Measurements from ENCODE around the gene DZIP1.

DZIP1 gene

DNA sequence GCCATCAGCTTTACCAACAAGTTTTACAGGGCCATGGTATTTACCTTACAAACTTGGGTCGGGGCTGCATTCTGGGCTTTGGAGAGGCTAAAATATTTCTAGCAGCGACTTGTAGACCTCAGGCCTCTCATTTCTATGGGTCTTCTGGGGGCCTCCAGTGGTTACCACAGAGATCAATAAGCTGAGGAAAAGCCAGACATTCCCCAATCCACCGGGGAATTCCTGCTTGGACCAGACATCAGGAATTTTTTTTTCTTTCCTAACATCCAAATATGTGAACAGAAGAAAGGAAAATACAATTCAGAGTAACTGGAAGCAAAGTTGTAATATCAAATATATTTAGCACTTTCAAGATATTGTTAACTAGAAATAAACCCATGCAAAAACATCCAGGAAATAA, 1.5 kb downstream of the DZIP1 start:
- DNase-seq (ENCODE audit: low spot score): no peak

DNA sequence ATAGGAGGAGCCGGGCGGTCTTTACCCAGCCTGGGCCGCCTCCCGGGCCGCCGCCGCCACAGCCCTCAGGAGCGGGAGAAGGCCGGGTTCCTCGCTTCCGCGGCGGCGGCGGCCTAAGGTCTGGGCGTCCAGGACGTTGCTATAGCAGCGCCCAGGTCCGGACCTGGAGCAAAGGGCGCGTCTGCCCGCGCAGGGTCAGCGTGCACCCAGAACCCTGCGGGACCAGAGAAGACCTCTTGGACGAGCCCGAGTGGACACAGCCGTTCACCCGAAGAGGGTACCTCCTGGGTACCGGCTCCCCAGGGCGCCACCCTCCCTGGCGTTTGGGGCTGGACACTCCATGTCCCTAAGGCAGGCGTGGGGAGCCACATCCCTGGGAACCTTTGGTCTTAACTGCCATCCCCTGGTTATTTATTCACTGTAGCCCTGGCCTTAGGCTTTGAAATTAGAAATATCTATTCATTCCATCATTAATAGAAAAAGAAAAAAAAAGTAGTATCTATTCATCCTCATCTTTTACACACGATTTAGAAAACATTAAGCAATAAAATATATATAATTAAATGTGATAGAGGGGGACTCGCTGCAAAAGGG, 2.4 kb downstream of the DZIP1 start:
- DNase-seq (ENCODE audit: low spot score): peak; percentile 56

GRCh38 chr13:95641291-95642027, 3.0 kb downstream of the DZIP1 start:
- peak; percentile 69 for DNase-seq (ENCODE audit: low spot score)

DNA sequence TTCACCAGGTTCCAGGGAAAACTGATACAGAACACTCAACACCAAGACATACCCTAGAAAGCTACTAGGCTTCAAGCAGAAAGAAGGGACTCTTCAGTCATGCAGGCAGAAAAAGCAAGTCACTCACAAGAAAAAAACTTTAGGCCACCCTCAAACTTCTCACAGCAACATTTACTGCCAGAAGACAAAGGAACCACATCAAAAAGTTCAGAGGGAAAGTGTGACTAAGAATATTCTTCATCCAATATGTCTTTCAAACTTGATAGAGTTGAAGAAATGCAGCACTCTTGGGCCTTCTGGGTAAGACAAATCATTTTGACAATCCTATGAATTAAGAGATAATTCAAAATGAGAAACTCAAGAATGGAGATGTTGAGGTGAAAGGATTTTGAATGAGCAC, 7.7 kb downstream of the DZIP1 start:
- DNase-seq (ENCODE audit: low spot score): no peak

DNA sequence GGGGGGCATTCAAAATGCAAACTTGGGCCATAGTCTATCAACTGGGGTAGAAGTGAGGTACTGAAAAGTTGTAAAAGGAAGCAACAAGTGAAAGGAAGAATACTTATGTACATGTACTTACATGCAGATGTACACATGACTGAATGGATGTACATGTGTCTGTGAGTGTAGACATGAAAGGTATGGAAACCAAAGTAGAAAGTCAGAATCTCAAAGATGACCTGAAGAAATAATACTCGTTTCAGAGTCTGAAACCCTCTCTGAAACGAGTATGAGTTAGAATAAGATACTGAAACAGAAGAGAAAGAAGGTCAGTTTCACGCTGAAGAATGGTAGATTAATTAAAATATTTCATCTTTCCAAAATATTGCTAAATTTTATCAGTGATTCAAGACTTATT, 13.9 kb downstream of the DZIP1 start:
- DNase-seq (ENCODE audit: low spot score): no peak

GRCh38 chr13:95629071-95629470, 15.4 kb downstream of the DZIP1 start:
- DNase-seq (ENCODE audit: low spot score): no peak

GRCh38 chr13:95628488-95628887, 16.0 kb downstream of the DZIP1 start:
- DNase-seq (ENCODE audit: low spot score): no peak

DNA sequence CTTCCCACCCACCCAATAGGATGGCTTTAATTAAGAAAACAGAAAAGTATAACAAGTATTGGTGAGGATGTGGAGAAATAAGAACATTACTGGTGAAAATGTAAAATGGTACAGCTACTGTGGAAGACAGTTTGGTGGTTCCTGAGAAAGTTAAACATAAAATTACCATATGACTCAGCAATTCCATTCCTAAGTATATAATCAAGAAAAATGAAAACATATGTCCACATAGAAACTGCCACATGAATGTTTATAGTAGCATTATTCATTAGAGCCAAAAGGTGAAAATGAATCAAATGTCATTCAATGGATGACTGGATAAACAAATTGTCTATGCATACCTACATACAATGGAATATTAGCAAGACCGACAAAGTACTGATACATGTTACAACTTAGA, 16.9 kb downstream of the DZIP1 start:
- no peak for DNase-seq (ENCODE audit: low spot score)

- DNase-seq (ENCODE audit: low spot score): no peak
Measured at GRCh38 chr13:95626768-95627167, 17.7 kb downstream of the DZIP1 start.

DNA sequence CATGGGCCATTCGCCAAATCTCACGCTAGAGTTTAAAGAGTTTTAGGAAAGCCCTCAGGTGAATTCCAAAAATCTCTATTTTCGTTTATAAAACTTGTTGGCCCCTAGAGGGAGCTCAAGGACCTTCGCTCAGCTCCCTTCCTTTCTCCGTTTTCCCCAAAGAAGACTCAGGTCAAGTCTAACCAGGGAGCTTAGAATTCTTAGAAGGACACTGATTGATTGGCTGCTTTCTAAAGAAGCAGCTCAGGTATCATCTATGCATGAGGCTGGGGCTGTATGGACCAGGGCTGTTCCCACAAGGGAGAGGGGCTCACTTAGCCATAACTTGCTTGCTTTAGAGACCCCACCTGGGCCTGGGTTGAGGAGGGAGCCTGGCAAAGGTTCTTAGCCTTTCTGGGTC, 20.5 kb downstream of the DZIP1 start:
- peak; percentile 77 for DNase-seq (ENCODE audit: low spot score)

DNA sequence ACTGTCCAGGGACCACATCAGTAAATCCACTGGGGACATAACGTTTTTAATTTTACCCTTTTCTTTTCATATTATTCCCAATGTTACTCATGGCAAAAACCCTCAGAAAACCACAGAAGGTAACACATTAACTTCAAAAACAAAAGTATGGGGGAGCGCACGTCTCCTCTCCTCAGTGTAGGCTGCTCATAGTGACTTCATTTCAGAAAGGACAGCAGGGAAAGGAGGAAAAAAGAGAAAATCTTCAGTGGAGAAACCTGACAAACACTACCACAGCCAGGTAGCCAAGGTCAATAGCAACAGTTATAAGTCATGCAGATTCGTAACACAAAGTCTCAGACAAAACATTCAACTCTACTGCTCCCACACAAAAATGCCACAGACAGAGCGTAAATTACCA, 21.4 kb downstream of the DZIP1 start:
- peak; percentile 88 for DNase-seq (ENCODE audit: low spot score)

GRCh38 chr13:95620825-95621498, 23.5 kb downstream of the DZIP1 start:
- DNase-seq (ENCODE audit: low spot score): no peak

GRCh38 chr13:95620030-95620824, 24.3 kb downstream of the DZIP1 start:
- no peak for DNase-seq (ENCODE audit: low spot score)

DNA sequence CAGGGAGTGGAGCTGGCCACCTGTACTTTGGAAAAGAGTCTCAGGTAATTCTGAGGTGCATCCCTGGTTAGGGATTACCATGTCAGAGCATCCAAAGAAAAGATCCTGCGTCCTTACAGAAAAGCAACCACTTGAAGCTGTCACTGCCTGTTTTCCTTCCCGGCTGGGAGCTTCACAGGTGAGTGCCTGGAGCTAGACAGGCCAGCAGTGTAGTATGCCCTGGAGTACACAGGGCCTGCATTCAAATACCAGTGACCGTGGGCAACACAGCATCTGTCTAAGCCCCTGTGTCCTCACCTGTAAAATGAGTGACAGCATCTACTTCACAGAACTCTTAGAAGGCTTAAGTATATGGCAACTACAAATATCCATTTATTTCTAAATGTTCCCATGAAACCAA, 29.0 kb downstream of the DZIP1 start:
- DNase-seq (ENCODE audit: low spot score): peak; percentile 12

GRCh38 chr13:95614641-95615245, 29.8 kb downstream of the DZIP1 start:
- DNase-seq (ENCODE audit: low spot score): peak; percentile 63

GRCh38 chr13:95608640-95609323, 35.7 kb downstream of the DZIP1 start:
- no peak for DNase-seq (ENCODE audit: low spot score)

DNA sequence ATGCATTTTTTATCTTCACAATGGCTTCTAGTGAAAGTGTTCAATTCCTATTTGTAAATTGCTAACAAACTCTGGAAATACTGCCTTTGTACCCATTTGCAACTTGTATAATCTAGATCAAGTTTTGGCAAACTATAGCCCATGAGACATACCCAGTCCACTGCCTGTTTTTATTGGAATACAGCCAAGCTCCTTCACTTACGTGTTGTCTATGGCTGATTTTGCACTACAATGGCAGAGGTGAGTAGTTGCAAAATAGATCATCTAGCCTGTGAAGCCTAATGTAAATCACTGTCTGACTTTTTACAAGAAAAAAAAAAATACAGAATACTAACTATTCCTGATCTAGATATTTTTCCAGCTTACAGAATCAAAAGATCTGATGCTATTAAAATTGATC, 37.1 kb downstream of the DZIP1 start:
- DNase-seq (ENCODE audit: low spot score): peak; percentile 87

DNA sequence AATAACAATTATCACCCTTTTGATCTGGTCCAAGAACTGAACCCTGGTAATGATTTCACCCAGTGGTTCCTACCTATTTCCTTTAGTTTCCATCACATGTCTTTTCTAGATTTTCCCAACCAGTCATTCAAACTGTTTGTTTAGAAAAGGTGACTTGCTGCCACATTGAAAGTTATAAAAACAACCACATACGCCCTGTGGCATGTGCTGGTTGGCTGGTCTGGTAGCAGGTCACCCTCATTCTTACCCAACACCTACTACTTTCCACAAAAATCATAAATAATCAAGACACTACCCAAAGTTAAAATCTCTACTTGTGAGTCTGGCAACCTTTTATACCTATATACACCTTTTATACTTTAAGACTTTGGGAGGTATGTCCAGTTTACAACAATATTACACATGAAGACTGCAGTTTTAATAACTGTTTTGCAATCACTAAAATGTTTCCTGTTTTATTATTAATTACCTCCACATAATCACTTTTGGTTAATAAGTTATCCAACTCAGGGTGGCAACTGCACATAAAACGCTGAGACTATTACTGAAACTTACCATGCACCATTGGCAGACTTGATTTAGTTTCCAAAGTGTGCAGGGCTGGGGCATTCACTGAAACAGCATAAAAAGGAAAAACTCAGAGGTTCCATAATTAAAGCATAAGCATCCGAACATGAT, 38.9 kb downstream of the DZIP1 start:
- peak; percentile 76 for DNase-seq (ENCODE audit: low spot score)

DNA sequence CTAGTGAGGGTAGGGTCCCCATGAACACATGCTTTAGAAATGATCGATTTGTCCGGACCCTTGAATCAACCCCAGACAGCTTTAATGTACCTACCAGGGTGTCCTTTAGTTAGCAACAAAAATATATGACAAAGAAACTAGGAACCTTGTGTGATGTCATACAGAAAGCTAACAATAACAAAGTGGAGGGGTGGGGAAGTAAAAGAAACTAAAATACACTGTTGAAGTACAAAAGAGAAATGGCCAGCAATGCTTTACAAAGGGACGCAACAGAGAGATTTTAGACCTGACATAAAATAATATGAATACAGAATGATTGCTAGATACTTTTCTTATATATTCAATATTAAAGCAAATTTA, 40.0 kb downstream of the DZIP1 start:
- no peak for DNase-seq (ENCODE audit: low spot score)

- peak; percentile 86 for DNase-seq (ENCODE audit: low spot score)
Measured at GRCh38 chr13:95603887-95604555, 40.5 kb downstream of the DZIP1 start.

GRCh38 chr13:95601906-95602305, 42.6 kb downstream of the DZIP1 start:
- DNase-seq (ENCODE audit: low spot score): no peak

Measured in kidney tubule cell (primary cell).